Measurements from ENCODE around the gene MTMR12.
A peak's percentile ranks its signal among the peaks of the same experiment; 100 is the strongest.

Gene MTMR12

GRCh38 chr5:32353420-32353819 lies 40.7 kb upstream of the MTMR12 start:
- no peak for DNase-seq (ENCODE audit: low read depth in 2 of 2)
- no peak overlapping the region for H3K4me3 ChIP-seq (replicated peaks in 1 of 2; ENCODE audit: low read depth in 2 of 2, low read length in 2 of 2)
- no peak for TF ChIP-seq CTCF (IDR thresholded peaks at IDR 0.05; ENCODE audit: low read depth, low read length)

- no peak for TF ChIP-seq CTCF (IDR thresholded peaks at IDR 0.05; ENCODE audit: low read depth, low read length)
- no peak for DNase-seq (ENCODE audit: low read depth in 2 of 2)
- H3K4me3 ChIP-seq (replicated peaks in 1 of 2; ENCODE audit: low read depth in 2 of 2, low read length in 2 of 2): no peak overlapping the region
Measured at GRCh38 chr5:32352685-32353084, 39.9 kb upstream of the MTMR12 start.

DNA sequence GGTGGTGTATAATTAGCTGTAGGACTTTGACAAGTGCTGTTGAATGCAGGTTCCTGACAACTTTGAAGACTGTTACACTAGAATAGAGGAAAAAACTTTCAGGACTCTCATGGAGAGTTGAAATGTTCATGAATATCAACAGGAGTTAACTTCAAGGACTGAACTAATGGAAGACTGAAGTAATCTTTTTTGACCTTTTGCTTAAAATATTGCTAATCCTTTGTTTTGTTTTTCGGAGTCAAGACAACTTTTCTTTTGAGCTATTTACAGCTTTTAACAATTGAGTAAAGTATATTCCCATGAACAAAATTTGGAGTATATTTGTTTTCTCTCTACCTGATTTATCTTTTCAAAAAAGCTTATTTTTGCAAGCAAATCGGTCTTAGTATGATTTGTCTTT lies 34.1 kb upstream of the MTMR12 start:
- TF ChIP-seq CTCF (IDR thresholded peaks at IDR 0.05; ENCODE audit: low read depth, low read length): no peak
- H3K4me3 ChIP-seq (replicated peaks in 1 of 2; ENCODE audit: low read depth in 2 of 2, low read length in 2 of 2): no peak overlapping the region
- no peak for DNase-seq (ENCODE audit: low read depth in 2 of 2)

DNA sequence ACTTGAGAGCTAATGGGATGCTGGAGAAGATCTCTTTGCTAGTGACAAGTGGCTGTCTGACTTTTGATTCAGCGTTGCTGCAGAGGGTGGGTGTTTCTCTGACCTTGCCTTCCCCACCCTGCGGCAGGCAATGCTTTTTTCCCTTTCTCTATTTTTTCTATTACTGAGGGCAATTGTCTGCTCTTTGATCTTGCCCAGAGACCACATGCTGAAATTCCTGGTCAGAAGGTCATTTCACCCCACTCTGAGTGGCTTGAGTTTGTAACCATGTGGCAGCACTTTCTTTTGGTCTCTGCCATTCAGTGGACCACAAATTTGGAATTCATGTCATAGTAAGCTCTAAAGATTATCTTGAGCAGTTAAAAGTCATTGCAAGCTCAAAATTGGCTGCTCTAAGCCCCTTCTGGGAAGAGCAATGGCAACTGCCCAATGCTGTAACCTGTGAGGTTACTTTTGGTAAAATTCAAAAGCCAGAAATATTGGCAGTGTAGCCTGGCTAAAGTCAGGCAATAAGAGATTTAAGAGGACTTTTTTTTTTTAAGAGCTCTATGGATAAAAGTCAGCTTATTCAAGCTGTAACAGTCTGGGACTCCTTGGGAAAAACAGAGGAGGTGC lies 30.4 kb upstream of the MTMR12 start:
- H3K4me3 ChIP-seq (replicated peaks in 1 of 2; ENCODE audit: low read depth in 2 of 2, low read length in 2 of 2): no peak overlapping the region
- no peak for TF ChIP-seq CTCF (IDR thresholded peaks at IDR 0.05; ENCODE audit: low read depth, low read length)
- DNase-seq (ENCODE audit: low read depth in 2 of 2): peak in 1 of 2 donors; percentile 36

- no peak overlapping the region for H3K4me3 ChIP-seq (replicated peaks in 1 of 2; ENCODE audit: low read depth in 2 of 2, low read length in 2 of 2)
- DNase-seq (ENCODE audit: low read depth in 2 of 2): no peak
- no peak for TF ChIP-seq CTCF (IDR thresholded peaks at IDR 0.05; ENCODE audit: low read depth, low read length)
Measured at GRCh38 chr5:32342656-32343055, 29.9 kb upstream of the MTMR12 start.

GRCh38 chr5:32339878-32340277 lies 27.1 kb upstream of the MTMR12 start:
- DNase-seq (ENCODE audit: low read depth in 2 of 2): no peak
- no peak overlapping the region for H3K4me3 ChIP-seq (replicated peaks in 1 of 2; ENCODE audit: low read depth in 2 of 2, low read length in 2 of 2)
- no peak for TF ChIP-seq CTCF (IDR thresholded peaks at IDR 0.05; ENCODE audit: low read depth, low read length)

GRCh38 chr5:32339198-32339597 lies 26.5 kb upstream of the MTMR12 start:
- H3K4me3 ChIP-seq (replicated peaks in 1 of 2; ENCODE audit: low read depth in 2 of 2, low read length in 2 of 2): no peak overlapping the region
- peak in 1 of 2 donors; percentile 41 for DNase-seq (ENCODE audit: low read depth in 2 of 2)
- no peak for TF ChIP-seq CTCF (IDR thresholded peaks at IDR 0.05; ENCODE audit: low read depth, low read length)

Data from cardiac fibroblast (primary cell).